Activated CD4-positive, alpha-beta T cell treated with anti-CD3 and anti-CD28 coated beads, Interleukin-2, Interleukin-6, amounts not matched to agents 100 ng/mL and 50 ng/mL, durations not matched to agents 16 hours and 8 hours (primary cell): Measurements from ENCODE around the gene CCDC122.
"Not testable (repeated sequence)": the region's sequence is repeated elsewhere in the genome, so short reads cannot be mapped to it uniquely, and the experiment has no call there.

Experiments
- DNase-seq: peaks from one replicate; pipeline ENCODE4 v3.0.0-alpha.2; 2020

Gene CCDC122

GRCh38 chr13:43876366-43876765 is 3.2 kb downstream of the CCDC122 start:
- DNase-seq: no peak

GRCh38 chr13:43874504-43875092 is 4.9 kb downstream of the CCDC122 start:
- peak; percentile 16 for DNase-seq

- DNase-seq: no peak
Observed at GRCh38 chr13:43872181-43872580, 7.4 kb downstream of the CCDC122 start.

GRCh38 chr13:43865892-43866291 is 13.6 kb downstream of the CCDC122 start:
- no peak for DNase-seq

GRCh38 chr13:43864921-43865320 is 14.6 kb downstream of the CCDC122 start:
- no peak for DNase-seq

GRCh38 chr13:43861863-43862262 is 17.7 kb downstream of the CCDC122 start:
- DNase-seq: no peak

- DNase-seq: no peak
Observed at GRCh38 chr13:43852923-43853404, 26.6 kb downstream of the CCDC122 start.

GRCh38 chr13:43850873-43851272 is 28.7 kb downstream of the CCDC122 start:
- DNase-seq: no peak

GRCh38 chr13:43848001-43848649 is 31.4 kb downstream of the CCDC122 start:
- DNase-seq: no peak

GRCh38 chr13:43846496-43847158 is 32.9 kb downstream of the CCDC122 start:
- DNase-seq: no peak

GRCh38 chr13:43838909-43839308 is 40.6 kb downstream of the CCDC122 start:
- DNase-seq: no peak

GRCh38 chr13:43835701-43836100 is 43.8 kb downstream of the CCDC122 start:
- DNase-seq: no peak

- DNase-seq: no peak
Observed at GRCh38 chr13:43831088-43831487, 48.5 kb downstream of the CCDC122 start.

GRCh38 chr13:43830497-43830881 is 49.1 kb downstream of the CCDC122 start:
- no peak for DNase-seq

- DNase-seq: not testable (repeated sequence)
Observed at GRCh38 chr13:43824656-43825055, 54.9 kb downstream of the CCDC122 start.

- DNase-seq: no peak
Observed at GRCh38 chr13:43822969-43823368, 56.6 kb downstream of the CCDC122 start.

GRCh38 chr13:43816401-43816889 is 63.1 kb downstream of the CCDC122 start:
- DNase-seq: no peak

- no peak for DNase-seq
Observed at GRCh38 chr13:43815204-43815603, 64.3 kb downstream of the CCDC122 start.

- no peak for DNase-seq
Observed at GRCh38 chr13:43808676-43809075, 70.9 kb downstream of the CCDC122 start.

GRCh38 chr13:43805681-43806128 is 73.8 kb downstream of the CCDC122 start:
- DNase-seq: no peak

GRCh38 chr13:43805071-43805468 is 74.5 kb downstream of the CCDC122 start:
- DNase-seq: peak; percentile 39

GRCh38 chr13:43804461-43805070 is 75.0 kb downstream of the CCDC122 start:
- peak; percentile 62 for DNase-seq

- no peak for DNase-seq
Observed at GRCh38 chr13:43802511-43802910, 77.0 kb downstream of the CCDC122 start.
